Testis (tissue), 2 donors: Measurements from ENCODE around the gene ARRDC3.

Experiments used
- CTCF ChIP-seq, 3 experiments: fragments of 450-650 bp in 2 of 3; fragments of 200-600 bp in 1 of 3; sonication (generic) in 1 of 3; IDR thresholded peaks; one replicate each; pipeline ENCODE4 v1.5.1; 2016 to 2019; ENCODE audit warnings: antibody characterized with exemption in 3 of 3, mild to moderate bottlenecking in 2 of 3, moderate library complexity in 1 of 3
- POLR2A ChIP-seq: fragments of 450-650 bp; IDR thresholded peaks from one replicate; pipeline ENCODE4 v1.6.1; 2017; ENCODE audit warnings: antibody characterized with exemption, mild to moderate bottlenecking, moderate library complexity

- TF ChIP-seq POLR2A (peak; percentile 72), CTCF (IDR thresholded peaks at IDR 0.05) (no peak)
Observed at GRCh38 chr5:91380491-91381238, 2.5 kb downstream of the ARRDC3 start.
